Measurements from ENCODE around the gene ADIPOR2. TPM values are rescaled to one million over a fixed set of nuclear protein-coding genes. Genes with fewer than 3 reads are reported as not detected.
A peak's percentile ranks its signal among the peaks of the same experiment; 100 is the strongest.

ADIPOR2 gene
- total and polyA plus RNA-seq, 2 of the 4 experiments (the other 2 are of a cell fraction) = 20.0 to 24.9 TPM

GRCh38 chr12:1799882-1800400 lies 109.1 kb downstream of the ADIPOR2 start:
- no peak overlapping the region for H3K14ac ChIP-seq (replicated peaks; ENCODE audit: low read depth, low read length)
- H3K9me1 ChIP-seq (ENCODE audit: insufficient read depth, low read length) = peaks cover 4% of the 10 kb centered on the region; the same call in 1 of the 2 replicates
- no peak for DNase-seq
- H4K8ac ChIP-seq (ENCODE audit: low read depth in 2 of 2, low read length in 2 of 2) = no peak overlapping the region
- in situ Hi-C loops (cut with MboI; ENCODE audit: low sequenced_read_pairs) (loop anchor here (10.0 to 25.0 kb wide), 3 partner anchors 225 to 785 kb away; no protein-coding TSS in a partner anchor), intact Hi-C loops (cut with micrococcal nuclease) (loop anchor here (1.0 to 5.0 kb wide), 2 partner anchors 140 to 252 kb away; partner anchors contain the start of gene CACNA1C), dilution Hi-C loops (cut with HindIII; ENCODE audit: low sequenced_read_pairs, unreplicated experiment) (no loop called here)
- BruUV-seq (replicated peaks) = no TSS peak
- no peak overlapping the region for H3K23ac ChIP-seq (ENCODE audit: low read depth, low read length)
- no peak overlapping the region for H3K4ac ChIP-seq (ENCODE audit: low read depth, low read length)
- H3K4me1 ChIP-seq (ENCODE audit: control insufficient read depth, insufficient read depth, low read length) = peaks cover 4% of the 10 kb centered on the region; the same call in 1 of the 2 replicates
- WGBS, 2 experiments (ENCODE audit: extremely low coverage in 2 of 2, insufficient read length in 1 of 2) = 67% methylated on average over 1 of the region's 12 CpGs; no CpG with 5 or more reads in 1 of the 2 experiments
- H3K4me2 ChIP-seq (ENCODE audit: low read depth, low read length) = no peak overlapping the region
- no peak overlapping the region for H3K27ac ChIP-seq (ENCODE audit: insufficient read depth, low read length)
- no peak overlapping the region for H4K5ac ChIP-seq (ENCODE audit: low read depth, low read length)
- no peak overlapping the region for H3K56ac ChIP-seq (ENCODE audit: extremely low read depth, insufficient read depth, low read length)
- no peak overlapping the region for H3K9ac ChIP-seq (ENCODE audit: low read depth, low read length)
- no peak overlapping the region for H2BK120ac ChIP-seq (ENCODE audit: low read depth, low read length)
- TF ChIP-seq CHD1 (IDR thresholded peaks at IDR 0.05; ENCODE audit: low read depth, low read length) (no peak), RCOR1 (IDR thresholded peaks at IDR 0.05; ENCODE audit: insufficient replicate concordance, low read length) (no peak), POLR2A (IDR thresholded peaks at IDR 0.05; ENCODE audit: low read depth, low read length) (no peak), MAZ (IDR thresholded peaks at IDR 0.05; ENCODE audit: borderline replicate concordance, low read depth, low read length) (no peak), RAD21 (IDR thresholded peaks at IDR 0.05; ENCODE audit: low read length) (no peak), RFX5 (IDR thresholded peaks at IDR 0.05; ENCODE audit: low read depth, low read length) (no peak), FOS (IDR thresholded peaks at IDR 0.05; ENCODE audit: low read depth, low read length) (no peak), USF2 (IDR thresholded peaks at IDR 0.05; ENCODE audit: low read depth, low read length) (no peak), MXI1 (IDR thresholded peaks at IDR 0.05; ENCODE audit: borderline replicate concordance, low read depth, low read length) (no peak), BHLHE40 (IDR thresholded peaks at IDR 0.05; ENCODE audit: low read depth, low read length) (no peak), CTCF (conservative IDR thresholded peaks at IDR 0.05; ENCODE audit: low read depth, low read length) (no peak), NFE2L2 (IDR thresholded peaks at IDR 0.05; ENCODE audit: low read depth, low read length) (no peak), MAFK (IDR thresholded peaks at IDR 0.05; ENCODE audit: low read depth, low read length) (no peak), ELK1 (IDR thresholded peaks at IDR 0.05; ENCODE audit: borderline replicate concordance, low read depth, low read length) (no peak), SMC3 (IDR thresholded peaks at IDR 0.05; ENCODE audit: low read depth, low read length) (no peak), CEBPB (IDR thresholded peaks at IDR 0.05; ENCODE audit: low read depth, low read length) (no peak)
- H2BK5ac ChIP-seq (ENCODE audit: low read depth, low read length, poor library complexity, severe bottlenecking) = no peak overlapping the region
- no peaks in the 10 kb centered on the region; the same call in 1 of the 2 replicates for H3K27me3 ChIP-seq (ENCODE audit: control insufficient read depth, insufficient read depth, low read length)
- H3K9me3 ChIP-seq (ENCODE audit: control insufficient read depth, insufficient read depth, low read length) = no peaks in the 10 kb centered on the region
- H2AK5ac ChIP-seq (ENCODE audit: low read depth, low read length) = peak overlapping the region; percentile 10; the same call in 1 of the 2 replicates
- no peak overlapping the region for H4K91ac ChIP-seq (ENCODE audit: insufficient read depth, low read depth, low read length)
- ATAC-seq (ENCODE audit: low read depth) = no peak
- H4K20me1 ChIP-seq (ENCODE audit: insufficient read depth, low read length) = no peaks in the 10 kb centered on the region
- no peak overlapping the region for H2BK15ac ChIP-seq (ENCODE audit: low read depth, low read length)
- CTCF ChIA-PET = interaction anchor here (0.7 kb wide), 1 partner anchor 140 kb away, joined by 3 read pairs; no protein-coding TSS in a partner anchor
- no peaks in the 10 kb centered on the region for H3K36me3 ChIP-seq (ENCODE audit: control insufficient read depth, insufficient read depth, low read length)
- no peak overlapping the region for H2AFZ ChIP-seq (replicated peaks; ENCODE audit: low read length, poor library complexity)
- H3K4me3 ChIP-seq (ENCODE audit: insufficient read depth, low read depth, low read length) = no peak overlapping the region
- H3K18ac ChIP-seq (ENCODE audit: low read depth, low read length) = no peak overlapping the region
- no peak overlapping the region for H2BK20ac ChIP-seq (ENCODE audit: low read depth, low read length)
- no peak overlapping the region for H2AK9ac ChIP-seq (replicated peaks; ENCODE audit: low read depth, low read length, poor library complexity)
- POLR2A ChIA-PET (ENCODE audit: unreplicated experiment) = no interaction called here
- 0 out of 4 replicates have a peak, but pooled peaks cover 0 to 3% of the 10 kb centered on the region in 2 experiments for H3K79me1 ChIP-seq (ENCODE audit: low read depth in 1 of 2, low read length in 2 of 2)
